PC-3 (cell line): Measurements from ENCODE around the gene CCNE1.

Source experiments
- CTCF ChIP-seq: fragments of 300-600 bp; sonication (generic); conservative IDR thresholded peaks from 2 replicates; pipeline ENCODE4 v1.5.1; 2017; ENCODE audit warnings: antibody characterized with exemption, low read depth, mild to moderate bottlenecking, low read length
- EZH2 ChIP-seq: fragments of 300-600 bp; sonication (generic); IDR thresholded peaks from one replicate; pipeline ENCODE4 v1.6.1; 2017; ENCODE audit warnings: antibody characterized with exemption, mild to moderate bottlenecking, low read length; ENCODE audit not compliant: unreplicated experiment

GRCh38 chr19:29804493-29804892 lies 7.3 kb upstream of the CCNE1 start:
- TF ChIP-seq CTCF (no peak), EZH2 (no peak)
